ENCODE data around the gene ASB10.

DNA sequence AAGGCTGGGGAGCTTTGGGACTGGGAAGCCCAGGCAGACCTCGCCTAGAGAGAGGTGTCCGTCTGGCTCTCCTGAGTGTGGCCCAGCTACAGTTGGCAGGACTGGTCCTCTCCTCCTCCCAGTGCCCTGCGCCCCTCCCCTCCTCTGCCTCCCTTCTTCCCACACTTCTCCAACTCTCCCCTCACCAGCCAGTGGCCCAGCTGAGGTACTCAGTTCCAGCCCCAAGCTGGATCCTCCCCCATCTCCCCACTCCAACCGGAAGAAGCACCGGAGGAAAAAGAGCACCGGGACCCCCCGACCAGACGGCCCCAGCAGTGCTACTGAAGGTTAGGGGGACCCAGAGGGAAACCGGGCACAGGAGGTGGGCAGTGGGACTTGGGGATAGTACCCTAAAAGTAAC, 47.3 kb downstream of the ASB10 start:
- TF ChIP-seq CTCF (IDR thresholded peaks at IDR 0.05) = no peak
- TF ChIP-seq ZFX (IDR thresholded peaks at IDR 0.05; ENCODE audit: borderline replicate concordance) = no peak

Data from 22Rv1 (cell line).